Measurements from ENCODE around the gene FAR2. TPM values are rescaled to one million over a fixed set of nuclear protein-coding genes. Genes with fewer than 3 reads are reported as not detected.

Gene FAR2
- total and polyA plus RNA-seq, 2 experiments from 2014 or later, result 18.7 to 22.6 TPM

- no peaks in the 10 kb centered on the region for H3K9me3 Mint-ChIP-seq
- no peak for DNase-seq (ENCODE audit: low spot score)
- Histone ChIP-seq H3K27me3 (ENCODE audit: insufficient read depth) (peaks cover 6% of the 10 kb centered on the region; the same call in 1 of the 2 replicates), H3K4me3 (no peak overlapping the region), H3F3A (replicated peaks; ENCODE audit: low read depth) (no peaks in the 10 kb centered on the region), H3K4me1 (ENCODE audit: insufficient read depth) (peaks cover 26% of the 10 kb centered on the region), H4K20me1 (replicated peaks; ENCODE audit: insufficient read depth) (no peaks in the 10 kb centered on the region), H3K9me2 (ENCODE audit: insufficient read depth) (peaks cover 7% of the 10 kb centered on the region; the same call in 1 of the 2 replicates), H3K79me2 (replicated peaks; ENCODE audit: insufficient read depth) (peaks cover 33% of the 10 kb centered on the region), H3K27ac (ENCODE audit: low read depth) (no peak overlapping the region), H3K36me3 (ENCODE audit: insufficient read depth) (no peaks in the 10 kb centered on the region), H2AFZ (no peak overlapping the region), H3K4me2 (no peak overlapping the region)
- peaks cover 7% of the 10 kb centered on the region for H3K27me3 Mint-ChIP-seq (ENCODE audit: insufficient read depth, low read depth, poor library complexity)
- ATAC-seq, result no peak
- H3K36me3 Mint-ChIP-seq (ENCODE audit: low read depth), result no peaks in the 10 kb centered on the region; the same call in 2 of the 3 replicates
- peaks cover 36% of the 10 kb centered on the region for H3K4me1 Mint-ChIP-seq
- no peak overlapping the region for H3K27ac Mint-ChIP-seq
- no peak overlapping the region for H3K4me3 Mint-ChIP-seq
- TF ChIP-seq REST (IDR thresholded peaks at IDR 0.05; ENCODE audit: unreplicated experiment) (no peak), EZH2 (IDR thresholded peaks at IDR 0.05; ENCODE audit: low read depth, unreplicated experiment) (no peak)
These were observed 6.0 kb downstream of the FAR2 start for GRCh38 chr12:29155079-29155478.

- DNase-seq (ENCODE audit: low spot score), result no peak
- no peak for ATAC-seq
- Histone ChIP-seq H3K27ac (ENCODE audit: low read depth) (no peak overlapping the region), H3K27me3 (ENCODE audit: insufficient read depth) (no peaks in the 10 kb centered on the region), H2AFZ (no peak overlapping the region), H3K79me2 (replicated peaks; ENCODE audit: insufficient read depth) (peaks cover 26% of the 10 kb centered on the region), H4K20me1 (replicated peaks; ENCODE audit: insufficient read depth) (no peaks in the 10 kb centered on the region), H3K4me3 (no peak overlapping the region), H3K4me2 (no peak overlapping the region), H3F3A (replicated peaks; ENCODE audit: low read depth) (no peaks in the 10 kb centered on the region), H3K9me2 (ENCODE audit: insufficient read depth) (peaks cover 10% of the 10 kb centered on the region; the same call in 1 of the 2 replicates), H3K36me3 (ENCODE audit: insufficient read depth) (no peaks in the 10 kb centered on the region), H3K4me1 (ENCODE audit: insufficient read depth) (peaks cover 19% of the 10 kb centered on the region)
- Mint-ChIP-seq H3K27ac (no peak overlapping the region), H3K4me1 (peaks cover 17% of the 10 kb centered on the region), H3K36me3 (ENCODE audit: low read depth) (no peaks in the 10 kb centered on the region), H3K27me3 (ENCODE audit: insufficient read depth, low read depth, poor library complexity) (peaks cover 7% of the 10 kb centered on the region), H3K4me3 (no peak overlapping the region), H3K9me3 (no peaks in the 10 kb centered on the region)
- TF ChIP-seq ETS1 (IDR thresholded peaks at IDR 0.05), result no peak
- no peak for TF ChIP-seq EZH2 (IDR thresholded peaks at IDR 0.05; ENCODE audit: low read depth, unreplicated experiment)
- no peak for TF ChIP-seq NANOG (IDR thresholded peaks at IDR 0.05; ENCODE audit: borderline replicate concordance)
- TF ChIP-seq STAT1 (IDR thresholded peaks at IDR 0.05; ENCODE audit: unreplicated experiment), result no peak
- no peak for TF ChIP-seq CREB1 (CRISPR knock-in tag; IDR thresholded peaks at IDR 0.05; ENCODE audit: low read depth)
- TF ChIP-seq REST (IDR thresholded peaks at IDR 0.05; ENCODE audit: unreplicated experiment), result no peak
- no peak for TF ChIP-seq EZH2phosphoT487 (IDR thresholded peaks at IDR 0.05; ENCODE audit: unreplicated experiment)
- no peak for TF ChIP-seq CTCF (conservative IDR thresholded peaks at IDR 0.05; ENCODE audit: low read depth in 2 of 2)
These were observed 8.4 kb downstream of the FAR2 start for GRCh38 chr12:29157486-29157946.

Measured in GM23338 (cell line).